Activated B cell treated with CpG ODN at 0.5 μM for 24 hours (primary cell): Measurements from ENCODE around the gene UGT1A4. TPM values are rescaled to one million over a fixed set of nuclear protein-coding genes. Genes with fewer than 3 reads are reported as not detected.

Source experiments
- ATAC-seq: fragments of 200-7000 bp; cut with Tn5 transposase; one replicate; pipeline ENCODE4 v1.10.0; 2021; ENCODE audit warnings: low read depth, mild to moderate bottlenecking, moderate library complexity
- CTCF ChIA-PET: fragments of 350-600 bp; sonication (Branson Sonifier 250); formaldehyde crosslinking; loops from one replicate; lab custom pipeline; 2021; ENCODE audit warnings: antibody characterized with exemption; lab: Charles Lee
- POLR2A ChIA-PET: fragments of 350-600 bp; sonication (Branson Sonifier 250); formaldehyde crosslinking; loops from one replicate; lab custom pipeline; 2021; ENCODE audit warnings: antibody characterized with exemption; lab: Charles Lee
- DNase-seq: peaks from one replicate; pipeline ENCODE4 v3.0.0; 2022
- H3K27ac Mint-ChIP-seq: one replicate; pipeline ENCODE4 v1.8.0; 2020; ENCODE audit warnings: mixed read lengths
- H3K27me3 Mint-ChIP-seq: one replicate; pipeline ENCODE4 v1.8.0; 2021; ENCODE audit warnings: mixed read lengths
- H3K36me3 Mint-ChIP-seq: one replicate; pipeline ENCODE4 v1.8.0; 2021; ENCODE audit warnings: low read depth, mixed read lengths
- H3K4me1 Mint-ChIP-seq: one replicate; pipeline ENCODE4 v1.8.0; 2021; ENCODE audit warnings: mixed read lengths
- H3K4me3 Mint-ChIP-seq: one replicate; pipeline ENCODE4 v1.8.0; 2020; ENCODE audit warnings: mild to moderate bottlenecking, mixed read lengths
- H3K9me3 Mint-ChIP-seq: one replicate; pipeline ENCODE4 v1.8.0; 2020; ENCODE audit warnings: mixed read lengths
- intact Hi-C: fragments of 100-400 bp; cut with micrococcal nuclease; formaldehyde crosslinking; loops from one replicate; pipeline ENCODE4 v1.15.1; 2024
- total RNA-seq: library from RNA; stranded (reverse); gene quantifications from 2 replicates; pipeline ENCODE4 v1.2.3, GENCODE V29; 2022
- TF ChIP-seq, protein P1 (sequence below): fragments of 200-600 bp; IDR thresholded peaks from one replicate; pipeline ENCODE4 v1.8.0; 2022; ENCODE audit warnings: antibody characterized with exemption, mild to moderate bottlenecking

Gene UGT1A4
- total RNA-seq, 1 donor from 2014 or later = not detected

DNA sequence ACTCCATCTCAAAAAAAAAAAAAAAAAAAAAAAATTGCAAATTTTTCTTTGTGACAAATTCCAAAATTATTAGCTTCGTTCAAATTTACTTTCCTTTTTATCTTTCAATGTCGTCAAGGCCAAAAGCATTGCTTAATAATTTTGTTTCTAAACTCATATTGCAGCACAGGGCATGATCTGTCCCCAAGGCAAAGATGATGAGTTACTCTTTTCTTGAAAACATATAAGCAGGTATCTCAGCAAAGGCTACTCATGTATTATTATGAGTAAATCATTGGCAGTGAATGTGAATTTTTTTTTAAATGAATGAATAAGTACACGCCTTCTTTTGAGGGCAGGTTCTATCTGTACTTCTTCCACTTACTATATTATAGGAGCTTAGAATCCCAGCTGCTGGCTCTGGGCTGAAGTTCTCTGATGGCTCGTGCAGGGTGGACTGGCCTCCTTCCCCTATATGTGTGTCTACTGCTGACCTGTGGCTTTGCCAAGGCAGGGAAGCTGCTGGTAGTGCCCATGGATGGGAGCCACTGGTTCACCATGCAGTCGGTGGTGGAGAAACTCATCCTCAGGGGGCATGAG, 36.9 kb upstream of the UGT1A4 start, which contains the start of gene UGT1A7:
Gene UGT1A7 (plus strand): TSS at position 381 of the 579 bp plus-strand sequence. CDS start 37 bp downstream, at position 418.
- Mint-ChIP-seq H3K27me3 (peaks cover 10% of the 10 kb centered on the region), H3K4me1 (peaks cover 13% of the 10 kb centered on the region), H3K36me3 (no peaks in the 10 kb centered on the region), H3K4me3 (no peak within 1 kb of the TSS), H3K27ac (no peak within 1 kb of the TSS), H3K9me3 (no peaks in the 10 kb centered on the region)
- ATAC-seq (no peak), DNase-seq (no peak)
- TF ChIP-seq, protein P1, sequence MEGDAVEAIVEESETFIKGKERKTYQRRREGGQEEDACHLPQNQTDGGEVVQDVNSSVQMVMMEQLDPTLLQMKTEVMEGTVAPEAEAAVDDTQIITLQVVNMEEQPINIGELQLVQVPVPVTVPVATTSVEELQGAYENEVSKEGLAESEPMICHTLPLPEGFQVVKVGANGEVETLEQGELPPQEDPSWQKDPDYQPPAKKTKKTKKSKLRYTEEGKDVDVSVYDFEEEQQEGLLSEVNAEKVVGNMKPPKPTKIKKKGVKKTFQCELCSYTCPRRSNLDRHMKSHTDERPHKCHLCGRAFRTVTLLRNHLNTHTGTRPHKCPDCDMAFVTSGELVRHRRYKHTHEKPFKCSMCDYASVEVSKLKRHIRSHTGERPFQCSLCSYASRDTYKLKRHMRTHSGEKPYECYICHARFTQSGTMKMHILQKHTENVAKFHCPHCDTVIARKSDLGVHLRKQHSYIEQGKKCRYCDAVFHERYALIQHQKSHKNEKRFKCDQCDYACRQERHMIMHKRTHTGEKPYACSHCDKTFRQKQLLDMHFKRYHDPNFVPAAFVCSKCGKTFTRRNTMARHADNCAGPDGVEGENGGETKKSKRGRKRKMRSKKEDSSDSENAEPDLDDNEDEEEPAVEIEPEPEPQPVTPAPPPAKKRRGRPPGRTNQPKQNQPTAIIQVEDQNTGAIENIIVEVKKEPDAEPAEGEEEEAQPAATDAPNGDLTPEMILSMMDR = no peak
- CTCF ChIA-PET = no interaction called here
- intact Hi-C loops = no loop called here
- POLR2A ChIA-PET = no interaction called here

DNA sequence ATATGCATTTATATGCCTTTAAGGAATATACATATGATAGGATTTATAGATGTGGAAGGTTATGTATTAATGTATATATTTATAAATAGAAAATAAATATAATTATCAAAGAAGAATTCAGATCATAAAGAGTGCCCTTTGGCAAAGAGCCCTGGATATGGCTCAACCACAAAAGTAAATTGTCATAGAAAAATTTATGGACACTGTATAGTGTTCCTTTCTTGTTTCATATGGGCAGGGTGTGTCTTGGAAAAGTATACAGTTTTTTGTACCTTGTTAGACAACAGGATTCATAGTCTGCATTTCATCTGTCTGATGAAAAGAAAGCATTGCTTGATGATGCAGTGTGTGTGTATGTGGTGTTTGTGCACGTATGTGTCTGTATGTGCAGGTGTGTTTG, 33.9 kb upstream of the UGT1A4 start:
- TF ChIP-seq, protein P1 = no peak
- ChIA-PET POLR2A (no interaction called here), CTCF (no interaction called here)
- H3K9me3 Mint-ChIP-seq = no peaks in the 10 kb centered on the region
- peaks cover 13% of the 10 kb centered on the region for H3K4me1 Mint-ChIP-seq
- no peak overlapping the region for H3K4me3 Mint-ChIP-seq
- H3K27me3 Mint-ChIP-seq = peaks cover 11% of the 10 kb centered on the region
- intact Hi-C loops = no loop called here
- H3K36me3 Mint-ChIP-seq = no peaks in the 10 kb centered on the region
- no peak overlapping the region for H3K27ac Mint-ChIP-seq
- DNase-seq = no peak
- ATAC-seq = no peak

DNA sequence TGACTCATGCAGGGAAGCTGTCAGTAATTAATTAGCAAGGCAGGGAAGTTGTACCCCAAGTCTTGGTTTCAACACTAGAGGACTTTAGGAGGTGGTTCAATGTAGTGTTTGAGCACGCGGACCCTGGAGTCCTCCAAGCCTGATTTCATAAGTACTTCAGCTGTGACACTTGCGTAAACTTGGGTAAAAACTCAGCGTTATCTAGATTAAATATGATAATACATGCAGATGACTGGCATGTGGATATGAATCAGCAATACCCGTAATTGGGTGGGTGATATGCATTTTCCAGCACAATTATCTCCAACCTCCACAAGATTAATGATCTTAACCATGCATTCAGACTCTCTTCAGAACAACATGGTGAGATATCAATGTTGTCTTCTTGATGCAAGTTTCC, 31.6 kb upstream of the UGT1A4 start:
- TF ChIP-seq, protein P1 = no peak
- ATAC-seq = no peak
- intact Hi-C loops = no loop called here
- Mint-ChIP-seq H3K36me3 (no peaks in the 10 kb centered on the region), H3K9me3 (no peaks in the 10 kb centered on the region), H3K27me3 (peaks cover 6% of the 10 kb centered on the region), H3K4me1 (peaks cover 12% of the 10 kb centered on the region), H3K4me3 (no peak overlapping the region), H3K27ac (no peak overlapping the region)
- ChIA-PET CTCF (no interaction called here), POLR2A (no interaction called here)
- DNase-seq = no peak

DNA sequence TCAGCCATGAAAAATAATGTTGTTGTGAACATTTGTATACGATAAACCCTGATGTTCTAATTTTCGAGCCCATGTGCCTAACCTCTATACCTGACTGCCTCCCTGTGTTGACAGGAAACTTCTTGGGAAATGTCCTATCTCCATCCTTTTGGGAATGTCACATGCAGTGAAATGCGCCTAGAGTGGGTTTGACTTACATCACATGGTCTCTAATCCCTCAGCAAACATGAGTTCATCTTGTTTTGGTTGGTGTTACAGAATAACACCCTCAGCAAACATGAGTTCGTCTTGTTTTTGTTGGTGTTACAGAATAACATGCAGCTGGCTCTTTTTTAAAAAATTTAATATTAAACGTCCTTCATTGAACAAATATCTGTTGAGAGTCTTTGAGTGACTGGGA, 30.2 kb upstream of the UGT1A4 start:
- TF ChIP-seq, protein P1 = no peak
- CTCF ChIA-PET = no interaction called here
- DNase-seq = no peak
- POLR2A ChIA-PET = no interaction called here
- no peaks in the 10 kb centered on the region for H3K9me3 Mint-ChIP-seq
- ATAC-seq = no peak
- H3K27me3 Mint-ChIP-seq = peaks cover 6% of the 10 kb centered on the region
- H3K4me3 Mint-ChIP-seq = no peak overlapping the region
- H3K27ac Mint-ChIP-seq = no peak overlapping the region
- H3K4me1 Mint-ChIP-seq = no peaks in the 10 kb centered on the region
- H3K36me3 Mint-ChIP-seq = no peaks in the 10 kb centered on the region
- intact Hi-C loops = no loop called here

DNA sequence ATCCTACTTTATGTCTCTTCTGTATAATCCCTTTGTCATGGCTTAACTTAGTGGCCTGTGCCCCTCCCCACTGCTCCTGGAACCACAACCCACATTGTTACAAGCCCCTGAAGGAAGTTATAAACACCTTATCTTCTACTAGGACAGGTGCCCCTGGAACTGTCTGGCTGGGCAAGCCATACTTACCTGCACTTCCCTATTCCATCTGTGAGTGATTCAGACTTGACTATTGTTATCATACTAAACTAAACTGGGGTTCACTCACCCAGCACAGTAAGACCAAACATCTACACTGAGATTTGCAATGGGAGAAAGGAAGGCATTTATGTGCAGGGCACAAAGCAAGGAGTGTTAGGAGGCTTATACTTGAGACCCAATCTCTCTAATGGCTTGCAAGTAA, 29.5 kb upstream of the UGT1A4 start:
- intact Hi-C loops = no loop called here
- no peaks in the 10 kb centered on the region for H3K36me3 Mint-ChIP-seq
- ATAC-seq (no peak), DNase-seq (no peak)
- no peaks in the 10 kb centered on the region for H3K4me1 Mint-ChIP-seq
- no peaks in the 10 kb centered on the region for H3K9me3 Mint-ChIP-seq
- ChIA-PET POLR2A (no interaction called here), CTCF (no interaction called here)
- peaks cover 6% of the 10 kb centered on the region for H3K27me3 Mint-ChIP-seq
- H3K27ac Mint-ChIP-seq = no peak overlapping the region
- no peak overlapping the region for H3K4me3 Mint-ChIP-seq
- TF ChIP-seq, protein P1 = no peak
